Tibial nerve (tissue), 3 donors: ENCODE results near the gene NQO2.

Source experiments
- POLR2A ChIP-seq, 2 donors: fragments of 450-650 bp; IDR thresholded peaks; one replicate each; pipeline ENCODE4 v1.6.1; 2017; ENCODE audit warnings: antibody characterized with exemption in 2 of 2, mild to moderate bottlenecking in 2 of 2, moderate library complexity in 2 of 2
- TF ChIP-seq, protein P1 (sequence below), 5 experiments: fragments of 200-600 bp in 3 of 5; fragments of 450-650 bp in 2 of 5; sonication (generic) in 3 of 5; IDR thresholded peaks; one replicate each; pipeline ENCODE4 v1.5.1; 2016 to 2019; ENCODE audit warnings: antibody characterized with exemption in 5 of 5, mild to moderate bottlenecking in 3 of 5, moderate library complexity in 2 of 5

DNA sequence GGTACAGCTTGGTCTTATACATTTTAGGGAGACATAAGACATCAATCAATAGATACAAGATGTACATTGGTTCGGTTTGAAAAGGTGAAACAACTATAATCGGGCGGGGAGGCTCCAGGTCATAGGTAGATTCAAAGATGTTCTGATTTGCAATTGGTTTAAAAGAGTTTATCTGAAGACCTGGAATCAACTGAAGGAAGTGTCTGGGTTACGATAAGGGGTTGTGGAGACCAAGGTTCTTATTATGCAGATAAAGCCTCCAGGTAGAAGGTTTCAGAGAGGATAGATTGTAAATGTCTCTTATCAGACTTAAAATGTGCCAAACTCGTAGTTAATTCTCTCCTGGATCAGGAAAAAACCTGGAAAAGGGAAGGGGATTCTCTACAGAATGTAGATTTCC, 22.4 kb upstream of the NQO2 start:
- TF ChIP-seq, protein P1, sequence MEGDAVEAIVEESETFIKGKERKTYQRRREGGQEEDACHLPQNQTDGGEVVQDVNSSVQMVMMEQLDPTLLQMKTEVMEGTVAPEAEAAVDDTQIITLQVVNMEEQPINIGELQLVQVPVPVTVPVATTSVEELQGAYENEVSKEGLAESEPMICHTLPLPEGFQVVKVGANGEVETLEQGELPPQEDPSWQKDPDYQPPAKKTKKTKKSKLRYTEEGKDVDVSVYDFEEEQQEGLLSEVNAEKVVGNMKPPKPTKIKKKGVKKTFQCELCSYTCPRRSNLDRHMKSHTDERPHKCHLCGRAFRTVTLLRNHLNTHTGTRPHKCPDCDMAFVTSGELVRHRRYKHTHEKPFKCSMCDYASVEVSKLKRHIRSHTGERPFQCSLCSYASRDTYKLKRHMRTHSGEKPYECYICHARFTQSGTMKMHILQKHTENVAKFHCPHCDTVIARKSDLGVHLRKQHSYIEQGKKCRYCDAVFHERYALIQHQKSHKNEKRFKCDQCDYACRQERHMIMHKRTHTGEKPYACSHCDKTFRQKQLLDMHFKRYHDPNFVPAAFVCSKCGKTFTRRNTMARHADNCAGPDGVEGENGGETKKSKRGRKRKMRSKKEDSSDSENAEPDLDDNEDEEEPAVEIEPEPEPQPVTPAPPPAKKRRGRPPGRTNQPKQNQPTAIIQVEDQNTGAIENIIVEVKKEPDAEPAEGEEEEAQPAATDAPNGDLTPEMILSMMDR (IDR thresholded peaks at IDR 0.05) = no peak
- TF ChIP-seq POLR2A (IDR thresholded peaks at IDR 0.05) = no peak
